Hepatocyte (in vitro differentiated cells): Measurements from ENCODE around the gene SGCA. TPM values are rescaled to one million over a fixed set of nuclear protein-coding genes. Genes with fewer than 3 reads are reported as not detected.

Source experiments
- DNase-seq: peaks from one replicate; pipeline ENCODE4 v3.0.0-alpha.2; 2016; ENCODE audit warnings: low spot score
- H2AFZ ChIP-seq: fragments of 200-600 bp; sonication (generic); 2 replicates; pipeline ENCODE4 v1.6.0; 2016; ENCODE audit warnings: antibody characterized with exemption, mild to moderate bottlenecking
- H3K27ac ChIP-seq: fragments of 200-600 bp; sonication (generic); 2 replicates; pipeline ENCODE4 v1.5.1; 2016; ENCODE audit warnings: mild to moderate bottlenecking
- H3K27me3 ChIP-seq: fragments of 200-600 bp; sonication (generic); 2 replicates; pipeline ENCODE4 v1.6.1; 2016
- H3K36me3 ChIP-seq: fragments of 200-600 bp; sonication (generic); replicated peaks from 2 replicates; pipeline ENCODE4 v1.5.1; 2016; ENCODE audit warnings: low read depth; ENCODE audit not compliant: insufficient read depth
- H3K4me1 ChIP-seq: fragments of 200-600 bp; sonication (generic); 2 replicates; pipeline ENCODE4 v1.5.1; 2016; ENCODE audit warnings: mild to moderate bottlenecking, moderate library complexity; ENCODE audit not compliant: insufficient read depth
- H3K4me2 ChIP-seq: fragments of 200-600 bp; sonication (generic); 2 replicates; pipeline ENCODE4 v1.6.0; 2016
- H3K4me3 ChIP-seq: fragments of 200-600 bp; sonication (generic); 2 replicates; pipeline ENCODE4 v1.5.1; 2016; ENCODE audit warnings: mild to moderate bottlenecking
- H3K79me2 ChIP-seq: fragments of 200-600 bp; sonication (generic); 2 replicates; pipeline ENCODE4 v1.6.0; 2017; ENCODE audit warnings: mild to moderate bottlenecking
- H3K9me2 ChIP-seq: fragments of 200-600 bp; sonication (generic); replicated peaks from 2 replicates; pipeline ENCODE4 v1.6.0; 2017; ENCODE audit warnings: mild to moderate bottlenecking; ENCODE audit not compliant: insufficient read depth
- H3K9me3 ChIP-seq: fragments of 200-600 bp; sonication (generic); 2 replicates; pipeline ENCODE4 v1.5.1; 2016; ENCODE audit warnings: low read depth, mild to moderate bottlenecking
- H4K20me1 ChIP-seq: fragments of 200-600 bp; sonication (generic); 2 replicates; pipeline ENCODE4 v1.6.0; 2016; ENCODE audit warnings: mild to moderate bottlenecking; ENCODE audit not compliant: insufficient read depth, poor library complexity, severe bottlenecking
- CTCF ChIP-seq: fragments of 200-600 bp; sonication (generic); IDR thresholded peaks from 2 replicates; pipeline ENCODE4 v1.5.1; 2016; ENCODE audit warnings: antibody characterized with exemption, mild to moderate bottlenecking; ENCODE audit not compliant: poor library complexity
- EZH2 ChIP-seq: fragments of 200-600 bp; sonication (generic); IDR thresholded peaks from 2 replicates; pipeline ENCODE4 v1.6.1; 2016; ENCODE audit warnings: antibody characterized with exemption, mild to moderate bottlenecking, borderline replicate concordance
- EZH2phosphoT487 ChIP-seq: fragments of 200-600 bp; sonication (generic); IDR thresholded peaks from one replicate; pipeline ENCODE4 v1.6.1; 2018; ENCODE audit warnings: antibody characterized with exemption, mild to moderate bottlenecking, low read depth, moderate library complexity; ENCODE audit not compliant: unreplicated experiment, severe bottlenecking
- WGBS: methylation state at CpG from one replicate; pipeline ENCODE4 v1.1.6; 2016; ENCODE audit warnings: low lambda C conversion rate; ENCODE audit errors: missing lambda C conversion rate; 5-methylcytosine and 5-hydroxymethylcytosine counted together
- polyA plus RNA-seq: library from polyadenylated mRNA; unstranded; fragments of >200 nt; fragmentation: Nextera tagmentation; extraction: Ambion mirVana; gene quantifications from 2 replicates; pipeline ENCODE4 v1.2.1, GENCODE V29; 2016
- total RNA-seq: library from RNA; depleted of rRNA; stranded (reverse); fragments of >200 nt; gene quantifications from 2 replicates; pipeline ENCODE4 v1.2.3, GENCODE V29; 2014

SGCA gene
- total and polyA plus RNA-seq, 2 experiments from 2014 or later, result 0.37 to 2.2 TPM

DNA sequence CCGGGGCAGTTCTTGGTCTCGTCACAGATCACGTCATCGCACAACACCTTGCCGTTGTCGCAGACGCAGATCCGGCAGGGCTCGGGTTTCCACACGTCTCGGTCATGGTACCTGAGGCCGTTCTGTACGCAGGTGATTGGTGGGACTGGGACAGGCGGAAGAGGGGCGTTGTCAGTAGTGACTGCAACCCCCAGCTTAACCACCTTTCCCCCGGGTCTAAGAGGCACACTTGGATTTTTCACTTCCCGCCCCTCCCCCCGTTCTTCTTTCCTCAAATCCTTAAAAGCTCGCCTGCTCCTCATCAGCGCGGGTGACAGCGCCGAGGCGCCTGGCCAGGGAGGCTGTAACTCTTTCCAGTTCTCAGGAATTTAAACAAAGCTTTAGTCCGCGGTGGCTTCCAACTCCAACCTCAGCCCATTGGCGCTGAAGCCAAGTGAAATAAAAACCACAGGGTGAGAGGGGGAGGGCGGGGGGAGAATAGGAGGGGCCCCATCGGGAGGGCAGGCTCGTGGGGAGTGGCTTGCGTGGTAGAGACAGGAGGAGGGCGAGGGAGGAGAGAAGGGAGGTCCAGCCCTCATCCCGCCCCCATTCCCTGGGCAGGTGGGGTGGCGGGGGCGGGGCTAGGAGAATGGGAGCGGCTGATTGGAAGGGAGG is 34.1 kb downstream of the SGCA start:
- Histone ChIP-seq H3K27me3 (peaks cover 4% of the 10 kb centered on the region), H3K4me3 (peak overlapping the region; percentile 15), H3K9me2 (no peaks in the 10 kb centered on the region), H3K79me2 (peaks cover 39% of the 10 kb centered on the region), H2AFZ (no peak overlapping the region), H3K27ac (peak overlapping the region; percentile 88), H3K4me2 (peak overlapping the region; percentile 70), H3K9me3 (no peaks in the 10 kb centered on the region), H3K36me3 (no peaks in the 10 kb centered on the region), H4K20me1 (peaks cover 40% of the 10 kb centered on the region), H3K4me1 (peaks cover 34% of the 10 kb centered on the region)
- WGBS, result 2% methylated on average over 29 of the region's 36 CpGs
- peak; percentile 97 for DNase-seq
- TF ChIP-seq EZH2, result no peak
- no peak for TF ChIP-seq CTCF
- TF ChIP-seq EZH2phosphoT487, result no peak

- Histone ChIP-seq H3K9me2 (no peaks in the 10 kb centered on the region), H3K4me3 (peak overlapping the region; percentile 15), H3K79me2 (peaks cover 36% of the 10 kb centered on the region), H3K27me3 (peaks cover 4% of the 10 kb centered on the region), H2AFZ (no peak overlapping the region), H4K20me1 (peaks cover 35% of the 10 kb centered on the region), H3K9me3 (no peaks in the 10 kb centered on the region), H3K4me1 (peaks cover 41% of the 10 kb centered on the region), H3K4me2 (peak overlapping the region; percentile 70), H3K36me3 (no peaks in the 10 kb centered on the region), H3K27ac (peak overlapping the region; percentile 88)
- TF ChIP-seq CTCF, result peak; percentile 98
- TF ChIP-seq EZH2phosphoT487, result no peak
- DNase-seq, result peak; percentile 97
- WGBS, result 1% methylated on average over 50 of the region's 55 CpGs
These were observed 34.9 kb downstream of the SGCA start for GRCh38 chr17:50200457-50201275.

GRCh38 chr17:50201276-50201854 is 35.6 kb downstream of the SGCA start, which contains the start of gene COL1A1:
Gene COL1A1 (minus strand): TSS chr17:50201631. CDS start chr17:50201513, 118 bp downstream.
- Histone ChIP-seq H3K27ac (peak within 1 kb of the TSS; percentile 88), H4K20me1 (peaks cover 28% of the 10 kb centered on the region), H3K4me2 (peak within 1 kb of the TSS; percentile 70), H3K4me3 (peak within 1 kb of the TSS; percentile 15), H3K9me2 (no peaks in the 10 kb centered on the region), H3K4me1 (peaks cover 46% of the 10 kb centered on the region), H3K27me3 (peaks cover 4% of the 10 kb centered on the region), H3K36me3 (no peaks in the 10 kb centered on the region), H2AFZ (no peak within 1 kb of the TSS), H3K79me2 (peaks cover 33% of the 10 kb centered on the region), H3K9me3 (no peaks in the 10 kb centered on the region)
- 11% methylated on average over 34 of the region's 34 CpGs for WGBS
- peak; percentile 85 for DNase-seq
- TF ChIP-seq EZH2 (peak; percentile 30), EZH2phosphoT487 (no peak)
